Mesendoderm (in vitro differentiated cells): ENCODE results near the gene P3H2.

Source experiments
- DNase-seq: peaks from one replicate; pipeline ENCODE4 v3.0.0; 2013
- H2AK5ac ChIP-seq: 2 replicates; pipeline ENCODE4 v1.6.1; 2013; ENCODE audit warnings: low read length, inconsistent platforms
- H2BK120ac ChIP-seq: 2 replicates; pipeline ENCODE4 v1.6.1; 2013; ENCODE audit warnings: low read depth, mild to moderate bottlenecking, low read length, moderate library complexity, mixed read lengths
- H2BK15ac ChIP-seq: replicated peaks from 2 replicates; pipeline ENCODE4 v1.6.1; 2013; ENCODE audit warnings: low read depth, mild to moderate bottlenecking, moderate library complexity
- H2BK5ac ChIP-seq: 2 replicates; pipeline ENCODE4 v1.6.1; 2013; ENCODE audit warnings: low read length, inconsistent platforms
- H3K18ac ChIP-seq: 2 replicates; pipeline ENCODE4 v1.6.1; 2013; ENCODE audit warnings: mild to moderate bottlenecking, low read length, mixed read lengths
- H3K23ac ChIP-seq: one replicate; pipeline ENCODE4 v1.6.1; 2013; ENCODE audit warnings: low read length
- H3K27ac ChIP-seq: 2 replicates; pipeline ENCODE4 v1.5.1; 2013; ENCODE audit warnings: low read depth, mild to moderate bottlenecking, inconsistent platforms, low read length, moderate library complexity
- H3K27me3 ChIP-seq: 2 replicates; pipeline ENCODE4 v1.6.1; 2013; ENCODE audit warnings: low read length, control low read depth, mild to moderate bottlenecking, inconsistent platforms; ENCODE audit not compliant: insufficient read depth, poor library complexity
- H3K36me3 ChIP-seq: 2 replicates; pipeline ENCODE4 v1.6.1; 2013; ENCODE audit warnings: low read length, inconsistent platforms; ENCODE audit not compliant: control insufficient read depth, insufficient read depth
- H3K4ac ChIP-seq: one replicate; pipeline ENCODE4 v1.6.1; 2013; ENCODE audit warnings: low read depth, mild to moderate bottlenecking, low read length, moderate library complexity
- H3K4me1 ChIP-seq: 2 replicates; pipeline ENCODE4 v1.6.1; 2013; ENCODE audit warnings: low read depth, low read length, inconsistent platforms; ENCODE audit not compliant: control insufficient read depth
- H3K4me2 ChIP-seq: 2 replicates; pipeline ENCODE4 v1.6.1; 2013; ENCODE audit warnings: low read length
- H3K4me3 ChIP-seq: 2 replicates; pipeline ENCODE4 v1.5.1; 2013; ENCODE audit warnings: mild to moderate bottlenecking, low read length
- H3K56ac ChIP-seq: one replicate; pipeline ENCODE4 v1.6.1; 2013; ENCODE audit warnings: low read length
- H3K79me1 ChIP-seq: 2 replicates; pipeline ENCODE4 v1.6.1; 2013; ENCODE audit warnings: low read length, inconsistent platforms
- H3K79me2 ChIP-seq: 2 replicates; pipeline ENCODE4 v1.6.1; 2013; ENCODE audit warnings: mild to moderate bottlenecking, low read length; ENCODE audit not compliant: control insufficient read depth, insufficient read depth
- H3K9ac ChIP-seq: 2 replicates; pipeline ENCODE4 v1.6.1; 2013; ENCODE audit warnings: low read length, inconsistent platforms
- H4K5ac ChIP-seq: one replicate; pipeline ENCODE4 v1.6.1; 2013; ENCODE audit warnings: low read length
- H4K8ac ChIP-seq: one replicate; pipeline ENCODE4 v1.6.1; 2013; ENCODE audit warnings: low read depth, mild to moderate bottlenecking, control low read depth, low read length, moderate library complexity
- WGBS: extraction: QIAGEN DNeasy Blood & Tissue Kit; methylation state at CpG from one replicate; pipeline ENCODE4 v1.1.7; 2013; ENCODE audit warnings: low lambda C conversion rate, missing lambda C conversion rate; ENCODE audit not compliant: insufficient coverage; ENCODE audit errors: extremely low coverage; 5-methylcytosine and 5-hydroxymethylcytosine counted together

P3H2 gene

GRCh38 chr3:190018460-190018859 lies 102.2 kb downstream of the P3H2 start:
- H3K36me3 ChIP-seq = no peaks in the 10 kb centered on the region
- no peak overlapping the region for H2AK5ac ChIP-seq
- H3K79me2 ChIP-seq = peaks cover 2% of the 10 kb centered on the region

GRCh38 chr3:190017521-190018288 lies 103.0 kb downstream of the P3H2 start:
- H3K4me1 ChIP-seq = peaks cover 5% of the 10 kb centered on the region
- no peaks in the 10 kb centered on the region for H3K79me1 ChIP-seq
- whole genome bisulfite sequencing = no CpG with 5 or more reads among the region's 6 CpGs
- peaks cover 2% of the 10 kb centered on the region for H3K79me2 ChIP-seq
- H4K5ac ChIP-seq = no peak overlapping the region
- H3K56ac ChIP-seq = no peak overlapping the region
- H2BK120ac ChIP-seq = no peak overlapping the region
- no peak overlapping the region for H4K8ac ChIP-seq
- no peaks in the 10 kb centered on the region for H3K36me3 ChIP-seq
- H3K27ac ChIP-seq = no peak overlapping the region
- DNase-seq = peak; percentile 70
- H2BK15ac ChIP-seq = no peak overlapping the region
- H3K27me3 ChIP-seq = no peaks in the 10 kb centered on the region
- H3K18ac ChIP-seq = no peak overlapping the region
- H2BK5ac ChIP-seq = no peak overlapping the region
- no peak overlapping the region for H3K4me2 ChIP-seq
- no peak overlapping the region for H3K9ac ChIP-seq
- H2AK5ac ChIP-seq = no peak overlapping the region
- H3K4me3 ChIP-seq = no peak overlapping the region
- no peak overlapping the region for H3K4ac ChIP-seq
- H3K23ac ChIP-seq = no peak overlapping the region

More at GRCh38 chr3:190018460-190018859, 102.2 kb downstream of the P3H2 start:
- H3K9ac ChIP-seq = no peak overlapping the region
- H3K18ac ChIP-seq = no peak overlapping the region
- H3K27me3 ChIP-seq = no peaks in the 10 kb centered on the region
- no CpG with 5 or more reads among the region's 1 CpG for WGBS
- H3K4ac ChIP-seq = no peak overlapping the region
- H3K56ac ChIP-seq = no peak overlapping the region
- no peak overlapping the region for H4K5ac ChIP-seq
- H4K8ac ChIP-seq = no peak overlapping the region
- H2BK5ac ChIP-seq = no peak overlapping the region
- H2BK120ac ChIP-seq = no peak overlapping the region
- H3K79me1 ChIP-seq = no peaks in the 10 kb centered on the region
- no peak overlapping the region for H3K4me3 ChIP-seq
- peaks cover 2% of the 10 kb centered on the region for H3K4me1 ChIP-seq
- H3K27ac ChIP-seq = no peak overlapping the region
- no peak for DNase-seq
- no peak overlapping the region for H2BK15ac ChIP-seq
- no peak overlapping the region for H3K23ac ChIP-seq
- H3K4me2 ChIP-seq = no peak overlapping the region

GRCh38 chr3:190016966-190017365 lies 103.7 kb downstream of the P3H2 start:
- no peak overlapping the region for H2BK5ac ChIP-seq
- H4K8ac ChIP-seq = no peak overlapping the region
- no peak overlapping the region for H3K4ac ChIP-seq
- no peak overlapping the region for H3K4me2 ChIP-seq
- H3K4me1 ChIP-seq = peaks cover 7% of the 10 kb centered on the region
- no peak overlapping the region for H4K5ac ChIP-seq
- no peak overlapping the region for H3K56ac ChIP-seq
- H3K79me2 ChIP-seq = peaks cover 2% of the 10 kb centered on the region
- H3K18ac ChIP-seq = no peak overlapping the region
- H2BK15ac ChIP-seq = no peak overlapping the region
- H3K79me1 ChIP-seq = no peaks in the 10 kb centered on the region
- no peak overlapping the region for H2BK120ac ChIP-seq
- no peaks in the 10 kb centered on the region for H3K36me3 ChIP-seq
- H3K23ac ChIP-seq = no peak overlapping the region
- no peak overlapping the region for H3K4me3 ChIP-seq
- no peak for DNase-seq
- no peak overlapping the region for H2AK5ac ChIP-seq
- H3K9ac ChIP-seq = no peak overlapping the region
- no peaks in the 10 kb centered on the region for H3K27me3 ChIP-seq
- H3K27ac ChIP-seq = no peak overlapping the region

GRCh38 chr3:190014940-190015339 lies 105.8 kb downstream of the P3H2 start:
- no peak for DNase-seq

GRCh38 chr3:190013943-190014924 lies 106.5 kb downstream of the P3H2 start:
- Histone ChIP-seq H3K36me3 (no peaks in the 10 kb centered on the region), H2AK5ac (no peak overlapping the region), H3K4me2 (no peak overlapping the region), H2BK15ac (no peak overlapping the region), H3K56ac (peak overlapping the region; percentile 36), H3K4me3 (no peak overlapping the region), H3K23ac (no peak overlapping the region), H3K27me3 (no peaks in the 10 kb centered on the region), H3K4me1 (peaks cover 7% of the 10 kb centered on the region), H3K79me1 (peaks cover under 1% of the 10 kb centered on the region), H4K5ac (no peak overlapping the region), H3K79me2 (no peaks in the 10 kb centered on the region), H3K18ac (peak overlapping the region; percentile 51), H2BK5ac (no peak overlapping the region), H3K4ac (no peak overlapping the region), H3K27ac (no peak overlapping the region), H3K9ac (no peak overlapping the region), H2BK120ac (no peak overlapping the region), H4K8ac (no peak overlapping the region)
- no peak for DNase-seq
- no CpG with 5 or more reads among the region's 7 CpGs for WGBS

More at GRCh38 chr3:190014940-190015339, 105.8 kb downstream of the P3H2 start:
- no peak overlapping the region for H2AK5ac ChIP-seq
- no peak overlapping the region for H3K9ac ChIP-seq
- H2BK5ac ChIP-seq = no peak overlapping the region
- no peaks in the 10 kb centered on the region for H3K27me3 ChIP-seq
- H3K4me3 ChIP-seq = no peak overlapping the region
- no peaks in the 10 kb centered on the region for H3K79me2 ChIP-seq
- no peak overlapping the region for H3K23ac ChIP-seq
- H3K4me2 ChIP-seq = no peak overlapping the region
- H3K18ac ChIP-seq = peak overlapping the region; percentile 51
- peak overlapping the region; percentile 60 for H3K4ac ChIP-seq
- H3K79me1 ChIP-seq = no peaks in the 10 kb centered on the region
- peaks cover 7% of the 10 kb centered on the region for H3K4me1 ChIP-seq
- no peaks in the 10 kb centered on the region for H3K36me3 ChIP-seq
- no CpG with 5 or more reads among the region's 2 CpGs for WGBS
- H3K56ac ChIP-seq = no peak overlapping the region
- no peak overlapping the region for H3K27ac ChIP-seq
- no peak overlapping the region for H4K5ac ChIP-seq
- H2BK15ac ChIP-seq = no peak overlapping the region
- H4K8ac ChIP-seq = no peak overlapping the region
- no peak overlapping the region for H2BK120ac ChIP-seq
